Measurements from ENCODE around the gene CBR3. TPM values are rescaled to one million over a fixed set of nuclear protein-coding genes. Genes with fewer than 3 reads are reported as not detected.

CBR3 gene
- total and polyA plus RNA-seq, 2 experiments from 2014 or later: 4.6 to 8.7 TPM

GRCh38 chr21:36186506-36187399, 51.9 kb downstream of the CBR3 start:
- Histone ChIP-seq H3K27ac (ENCODE audit: low read depth) (no peak overlapping the region), H3K4me2 (no peak overlapping the region), H3K9me2 (ENCODE audit: insufficient read depth) (no peaks in the 10 kb centered on the region), H3F3A (replicated peaks; ENCODE audit: low read depth) (no peaks in the 10 kb centered on the region; the same call in 1 of the 2 replicates), H3K79me2 (replicated peaks; ENCODE audit: insufficient read depth) (no peaks in the 10 kb centered on the region), H3K4me1 (ENCODE audit: insufficient read depth) (no peaks in the 10 kb centered on the region), H2AFZ (no peak overlapping the region), H3K4me3 (no peak overlapping the region), H4K20me1 (replicated peaks; ENCODE audit: insufficient read depth) (no peaks in the 10 kb centered on the region), H3K27me3 (ENCODE audit: insufficient read depth) (no peaks in the 10 kb centered on the region), H3K36me3 (ENCODE audit: insufficient read depth) (no peaks in the 10 kb centered on the region)
- H3K9me3 Mint-ChIP-seq: no peaks in the 10 kb centered on the region
- no peaks in the 10 kb centered on the region for H3K27me3 Mint-ChIP-seq (ENCODE audit: insufficient read depth, low read depth, poor library complexity)
- DNase-seq (ENCODE audit: low spot score) (no peak), ATAC-seq (peak; percentile 77)
- H3K27ac Mint-ChIP-seq: no peak overlapping the region
- no peak overlapping the region for H3K4me3 Mint-ChIP-seq
- no peaks in the 10 kb centered on the region for H3K36me3 Mint-ChIP-seq (ENCODE audit: low read depth)
- H3K4me1 Mint-ChIP-seq: peaks cover 13% of the 10 kb centered on the region
- TF ChIP-seq CREB1 (CRISPR knock-in tag; IDR thresholded peaks at IDR 0.05; ENCODE audit: low read depth): no peak
- no peak for TF ChIP-seq ZNF331 (CRISPR knock-in tag; IDR thresholded peaks at IDR 0.05; ENCODE audit: low read depth)
- TF ChIP-seq, protein P1, sequence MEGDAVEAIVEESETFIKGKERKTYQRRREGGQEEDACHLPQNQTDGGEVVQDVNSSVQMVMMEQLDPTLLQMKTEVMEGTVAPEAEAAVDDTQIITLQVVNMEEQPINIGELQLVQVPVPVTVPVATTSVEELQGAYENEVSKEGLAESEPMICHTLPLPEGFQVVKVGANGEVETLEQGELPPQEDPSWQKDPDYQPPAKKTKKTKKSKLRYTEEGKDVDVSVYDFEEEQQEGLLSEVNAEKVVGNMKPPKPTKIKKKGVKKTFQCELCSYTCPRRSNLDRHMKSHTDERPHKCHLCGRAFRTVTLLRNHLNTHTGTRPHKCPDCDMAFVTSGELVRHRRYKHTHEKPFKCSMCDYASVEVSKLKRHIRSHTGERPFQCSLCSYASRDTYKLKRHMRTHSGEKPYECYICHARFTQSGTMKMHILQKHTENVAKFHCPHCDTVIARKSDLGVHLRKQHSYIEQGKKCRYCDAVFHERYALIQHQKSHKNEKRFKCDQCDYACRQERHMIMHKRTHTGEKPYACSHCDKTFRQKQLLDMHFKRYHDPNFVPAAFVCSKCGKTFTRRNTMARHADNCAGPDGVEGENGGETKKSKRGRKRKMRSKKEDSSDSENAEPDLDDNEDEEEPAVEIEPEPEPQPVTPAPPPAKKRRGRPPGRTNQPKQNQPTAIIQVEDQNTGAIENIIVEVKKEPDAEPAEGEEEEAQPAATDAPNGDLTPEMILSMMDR (conservative IDR thresholded peaks at IDR 0.05; ENCODE audit: low read depth in 2 of 2): no peak
- no peak for TF ChIP-seq NANOG (IDR thresholded peaks at IDR 0.05; ENCODE audit: borderline replicate concordance)
- TF ChIP-seq, protein P2, sequence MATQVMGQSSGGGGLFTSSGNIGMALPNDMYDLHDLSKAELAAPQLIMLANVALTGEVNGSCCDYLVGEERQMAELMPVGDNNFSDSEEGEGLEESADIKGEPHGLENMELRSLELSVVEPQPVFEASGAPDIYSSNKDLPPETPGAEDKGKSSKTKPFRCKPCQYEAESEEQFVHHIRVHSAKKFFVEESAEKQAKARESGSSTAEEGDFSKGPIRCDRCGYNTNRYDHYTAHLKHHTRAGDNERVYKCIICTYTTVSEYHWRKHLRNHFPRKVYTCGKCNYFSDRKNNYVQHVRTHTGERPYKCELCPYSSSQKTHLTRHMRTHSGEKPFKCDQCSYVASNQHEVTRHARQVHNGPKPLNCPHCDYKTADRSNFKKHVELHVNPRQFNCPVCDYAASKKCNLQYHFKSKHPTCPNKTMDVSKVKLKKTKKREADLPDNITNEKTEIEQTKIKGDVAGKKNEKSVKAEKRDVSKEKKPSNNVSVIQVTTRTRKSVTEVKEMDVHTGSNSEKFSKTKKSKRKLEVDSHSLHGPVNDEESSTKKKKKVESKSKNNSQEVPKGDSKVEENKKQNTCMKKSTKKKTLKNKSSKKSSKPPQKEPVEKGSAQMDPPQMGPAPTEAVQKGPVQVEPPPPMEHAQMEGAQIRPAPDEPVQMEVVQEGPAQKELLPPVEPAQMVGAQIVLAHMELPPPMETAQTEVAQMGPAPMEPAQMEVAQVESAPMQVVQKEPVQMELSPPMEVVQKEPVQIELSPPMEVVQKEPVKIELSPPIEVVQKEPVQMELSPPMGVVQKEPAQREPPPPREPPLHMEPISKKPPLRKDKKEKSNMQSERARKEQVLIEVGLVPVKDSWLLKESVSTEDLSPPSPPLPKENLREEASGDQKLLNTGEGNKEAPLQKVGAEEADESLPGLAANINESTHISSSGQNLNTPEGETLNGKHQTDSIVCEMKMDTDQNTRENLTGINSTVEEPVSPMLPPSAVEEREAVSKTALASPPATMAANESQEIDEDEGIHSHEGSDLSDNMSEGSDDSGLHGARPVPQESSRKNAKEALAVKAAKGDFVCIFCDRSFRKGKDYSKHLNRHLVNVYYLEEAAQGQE (IDR thresholded peaks at IDR 0.05; ENCODE audit: unreplicated experiment): no peak
- no peak for TF ChIP-seq ZNF114 (CRISPR knock-in tag; IDR thresholded peaks at IDR 0.05)
- no peak for TF ChIP-seq EZH2phosphoT487 (IDR thresholded peaks at IDR 0.05; ENCODE audit: unreplicated experiment)
- no peak for TF ChIP-seq JUNB (IDR thresholded peaks at IDR 0.05; ENCODE audit: unreplicated experiment)
- no peak for TF ChIP-seq POLR2AphosphoS5 (IDR thresholded peaks at IDR 0.05; ENCODE audit: low read depth)
- no peak for TF ChIP-seq ETS1 (IDR thresholded peaks at IDR 0.05)

Data from GM23338 (cell line).